HL-60 (cell line): Measurements from ENCODE around the gene TNRC6C.

ENCODE experiments used
- DNase-seq, 2 experiments: peaks; one replicate each; pipeline ENCODE4 v3.0.0-alpha.2; 2010 to 2020; ENCODE audit warnings: low read depth in 1 of 2, low spot score in 1 of 2
- H3K27ac ChIP-seq: fragments of 250-450 bp; sonication (Bioruptor Pico); replicated peaks from 2 replicates; pipeline ENCODE4 v1.5.1; 2020; ENCODE audit warnings: mild to moderate bottlenecking, moderate library complexity
- H3K27me3 ChIP-seq: fragments of 250-450 bp; sonication (Bioruptor Pico); 2 replicates; pipeline ENCODE4 v1.5.1; 2021; ENCODE audit warnings: mild to moderate bottlenecking, moderate library complexity; ENCODE audit not compliant: insufficient read depth, poor library complexity, severe bottlenecking
- H3K4me3 ChIP-seq: replicated peaks from 2 replicates; pipeline ENCODE4 v1.5.1; 2011; ENCODE audit warnings: mild to moderate bottlenecking, control low read depth, low read length; ENCODE audit not compliant: insufficient read depth
- GABPA ChIP-seq: IDR thresholded peaks from 2 replicates; pipeline ENCODE4 v1.6.1; 2012; ENCODE audit warnings: low read depth
- POLR2AphosphoS5 ChIP-seq: IDR thresholded peaks from 2 replicates; pipeline ENCODE4 v1.6.1; 2012; ENCODE audit warnings: low read depth
- REST ChIP-seq: IDR thresholded peaks from 2 replicates; pipeline ENCODE4 v1.6.1; 2012; ENCODE audit warnings: low read depth; ENCODE audit not compliant: insufficient replicate concordance
- SPI1 ChIP-seq: IDR thresholded peaks from 2 replicates; pipeline ENCODE4 v1.6.1; 2012; ENCODE audit warnings: low read depth, mild to moderate bottlenecking, borderline replicate concordance
- TF ChIP-seq, protein P1 (sequence below): IDR thresholded peaks from one replicate; pipeline ENCODE4 v1.5.1; 2011; ENCODE audit warnings: low read length, control low read depth, inconsistent platforms; ENCODE audit not compliant: insufficient read depth

The TNRC6C gene

DNA sequence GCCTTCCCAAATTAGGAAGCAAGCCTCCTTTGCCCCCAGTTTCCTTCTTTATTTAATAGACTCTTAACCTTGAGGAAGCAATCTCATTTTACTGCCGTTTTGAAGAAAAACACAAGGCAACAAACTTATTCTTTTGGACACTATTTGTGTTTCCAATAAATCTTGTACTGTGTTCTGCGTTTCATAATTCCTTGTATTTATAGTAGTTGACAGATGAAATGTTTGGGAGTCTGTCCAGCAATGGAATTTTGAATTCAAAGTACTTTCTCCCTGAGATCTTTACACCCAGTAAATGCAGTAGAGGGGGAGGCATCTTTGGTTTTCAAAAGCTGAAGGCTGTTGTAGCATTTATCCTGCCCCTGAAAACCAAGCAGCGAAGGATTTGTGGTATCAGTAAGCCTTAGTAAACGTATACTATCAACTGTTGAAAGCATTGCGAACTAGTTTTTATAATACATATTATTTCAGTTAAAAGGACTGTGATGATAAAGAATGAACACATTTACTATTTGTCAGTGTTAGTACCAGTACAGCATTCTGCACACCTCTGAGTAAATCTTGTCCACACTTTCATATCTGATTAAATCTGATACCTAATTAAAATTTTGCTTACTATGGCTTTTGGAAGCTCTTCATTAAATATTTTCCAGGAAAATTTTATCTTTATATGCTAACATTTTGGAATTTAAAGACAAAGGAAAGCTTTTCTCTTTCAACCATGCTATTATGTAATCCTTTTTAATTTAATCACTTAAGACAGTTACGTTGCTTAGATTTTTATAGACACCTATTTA, 83.1 kb downstream of the TNRC6C start:
- no peaks in the 10 kb centered on the region for H3K27me3 ChIP-seq
- no peak overlapping the region for H3K27ac ChIP-seq
- TF ChIP-seq, protein P1, sequence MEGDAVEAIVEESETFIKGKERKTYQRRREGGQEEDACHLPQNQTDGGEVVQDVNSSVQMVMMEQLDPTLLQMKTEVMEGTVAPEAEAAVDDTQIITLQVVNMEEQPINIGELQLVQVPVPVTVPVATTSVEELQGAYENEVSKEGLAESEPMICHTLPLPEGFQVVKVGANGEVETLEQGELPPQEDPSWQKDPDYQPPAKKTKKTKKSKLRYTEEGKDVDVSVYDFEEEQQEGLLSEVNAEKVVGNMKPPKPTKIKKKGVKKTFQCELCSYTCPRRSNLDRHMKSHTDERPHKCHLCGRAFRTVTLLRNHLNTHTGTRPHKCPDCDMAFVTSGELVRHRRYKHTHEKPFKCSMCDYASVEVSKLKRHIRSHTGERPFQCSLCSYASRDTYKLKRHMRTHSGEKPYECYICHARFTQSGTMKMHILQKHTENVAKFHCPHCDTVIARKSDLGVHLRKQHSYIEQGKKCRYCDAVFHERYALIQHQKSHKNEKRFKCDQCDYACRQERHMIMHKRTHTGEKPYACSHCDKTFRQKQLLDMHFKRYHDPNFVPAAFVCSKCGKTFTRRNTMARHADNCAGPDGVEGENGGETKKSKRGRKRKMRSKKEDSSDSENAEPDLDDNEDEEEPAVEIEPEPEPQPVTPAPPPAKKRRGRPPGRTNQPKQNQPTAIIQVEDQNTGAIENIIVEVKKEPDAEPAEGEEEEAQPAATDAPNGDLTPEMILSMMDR, result no peak
- TF ChIP-seq REST (no peak), GABPA (no peak), SPI1 (no peak), POLR2AphosphoS5 (no peak)
- no peak for DNase-seq
- H3K4me3 ChIP-seq, result no peak overlapping the region

GRCh38 chr17:78042542-78042941, 84.0 kb downstream of the TNRC6C start:
- DNase-seq, result no peak
- no peak overlapping the region for H3K4me3 ChIP-seq
- no peaks in the 10 kb centered on the region for H3K27me3 ChIP-seq
- TF ChIP-seq POLR2AphosphoS5, result no peak
- no peak for TF ChIP-seq SPI1
- TF ChIP-seq GABPA, result no peak
- TF ChIP-seq, protein P1, result no peak
- TF ChIP-seq REST, result no peak
- no peak overlapping the region for H3K27ac ChIP-seq

DNA sequence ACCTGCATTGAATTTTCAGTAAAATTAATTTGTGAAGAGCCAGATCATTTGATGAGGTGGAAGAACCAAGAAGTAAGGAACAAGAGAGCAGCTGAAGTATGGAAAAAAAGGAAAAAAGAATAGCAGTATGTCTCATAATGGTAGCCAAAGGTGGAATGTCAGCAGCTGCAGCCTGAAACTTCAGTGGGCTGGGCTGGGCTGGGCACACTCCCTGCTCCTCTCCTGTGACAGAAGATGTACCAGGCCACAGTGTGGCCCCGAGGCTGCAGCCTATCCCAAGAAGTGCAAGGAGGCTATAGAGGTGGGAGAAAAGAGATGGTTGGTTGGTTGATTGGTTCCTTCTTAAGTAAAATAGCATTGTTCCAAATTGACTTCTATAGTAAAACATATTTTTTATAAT, 84.5 kb downstream of the TNRC6C start:
- Histone ChIP-seq H3K27ac (no peak overlapping the region), H3K27me3 (no peaks in the 10 kb centered on the region), H3K4me3 (no peak overlapping the region)
- no peak for DNase-seq
- TF ChIP-seq POLR2AphosphoS5 (no peak), GABPA (no peak), SPI1 (no peak)
- TF ChIP-seq, protein P1, result no peak

DNA sequence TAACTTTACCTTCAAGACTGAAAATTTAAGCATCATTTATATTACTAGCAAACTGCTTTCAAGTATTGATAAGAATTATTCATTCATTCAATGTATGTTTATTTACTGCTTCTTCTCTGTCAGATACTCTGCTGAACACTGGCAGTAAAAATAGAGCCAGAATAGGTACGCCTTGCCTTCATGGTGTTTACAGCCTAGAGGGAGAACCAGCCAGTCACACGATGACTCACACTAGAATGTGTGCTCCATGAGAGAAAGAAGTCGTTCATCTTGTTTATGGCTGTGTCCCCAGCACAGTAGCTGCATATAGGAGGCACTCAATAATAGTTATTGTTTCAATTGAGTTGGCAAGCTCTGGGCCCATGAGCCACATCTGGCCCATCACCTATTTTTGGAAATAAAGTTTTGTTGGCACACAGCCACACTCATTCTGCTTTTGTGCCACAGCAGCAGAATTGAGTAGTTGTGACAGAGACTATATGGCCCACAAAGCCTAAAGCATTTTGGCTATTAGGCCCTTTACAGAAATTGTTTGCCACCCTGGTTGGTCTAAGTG, 85.9 kb downstream of the TNRC6C start:
- H3K4me3 ChIP-seq, result no peak overlapping the region
- TF ChIP-seq POLR2AphosphoS5 (no peak), SPI1 (no peak), GABPA (no peak), REST (no peak)
- TF ChIP-seq, protein P1, result no peak
- no peak for DNase-seq
- no peak overlapping the region for H3K27ac ChIP-seq
- H3K27me3 ChIP-seq, result no peaks in the 10 kb centered on the region
